NCI-H774 (cell line): ENCODE data around the gene ADRM1.

Source experiments
- DNase-seq: peaks from one replicate; lab custom pipeline; 2025; lab: John Stamatoyannopoulos, UW

The ADRM1 gene

DNA sequence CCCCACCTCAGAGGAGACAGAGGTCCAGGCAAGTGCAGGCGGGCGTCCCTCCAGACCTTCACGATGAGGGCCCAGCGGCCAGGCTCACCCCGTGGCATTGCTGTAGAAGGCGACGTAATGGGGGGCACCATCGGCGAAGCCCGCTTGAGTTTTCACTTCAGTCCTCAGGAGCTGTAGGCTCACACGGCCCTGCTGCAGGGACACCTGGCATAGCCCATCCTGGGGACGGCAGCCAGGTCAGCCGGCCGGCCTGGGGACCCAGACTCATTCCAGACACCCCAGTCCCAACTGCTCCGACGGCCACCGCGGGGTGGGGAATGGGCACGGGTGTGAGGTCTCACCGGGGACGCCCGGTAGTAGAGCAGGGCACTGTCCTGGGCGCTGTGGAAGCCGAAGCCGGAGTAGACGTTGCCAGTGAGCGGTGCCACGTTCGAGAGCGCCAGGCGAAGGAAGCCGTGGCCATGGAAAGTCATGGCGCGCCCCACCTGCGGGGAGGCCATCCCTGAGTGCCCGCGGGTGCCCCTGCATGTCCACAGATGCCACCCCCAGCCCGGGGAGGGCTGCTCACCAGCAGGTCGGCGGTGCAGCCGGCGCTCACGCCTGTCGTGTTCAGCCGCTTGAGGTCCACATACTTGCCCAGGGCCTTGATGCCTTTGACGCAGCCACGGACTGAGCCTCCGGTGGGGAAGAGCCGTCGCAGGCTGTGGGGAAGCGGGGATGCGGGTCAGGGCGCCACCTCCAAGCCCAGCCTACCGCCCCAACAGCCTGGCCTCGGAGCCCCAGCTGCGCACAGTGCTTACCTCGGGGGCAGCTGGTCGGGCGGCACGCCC, 9.2 kb downstream of the ADRM1 start:
- no peak for DNase-seq

DNA sequence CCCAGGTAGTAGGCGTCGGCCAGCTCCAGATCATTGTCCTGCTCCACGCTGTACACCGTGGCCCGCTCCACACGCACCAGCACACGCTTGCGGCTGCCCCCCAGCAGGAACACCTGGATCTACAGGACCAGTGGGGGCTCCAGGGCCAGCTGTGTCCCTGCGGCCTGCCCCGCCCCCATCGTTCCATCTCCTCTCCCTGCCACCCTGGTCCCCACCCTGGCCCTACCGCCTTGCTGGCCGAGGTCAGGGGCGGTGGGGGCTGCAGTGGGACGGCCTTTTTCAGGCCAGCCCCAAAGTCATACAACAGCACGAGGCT, 9.8 kb downstream of the ADRM1 start:
- no peak for DNase-seq

DNA sequence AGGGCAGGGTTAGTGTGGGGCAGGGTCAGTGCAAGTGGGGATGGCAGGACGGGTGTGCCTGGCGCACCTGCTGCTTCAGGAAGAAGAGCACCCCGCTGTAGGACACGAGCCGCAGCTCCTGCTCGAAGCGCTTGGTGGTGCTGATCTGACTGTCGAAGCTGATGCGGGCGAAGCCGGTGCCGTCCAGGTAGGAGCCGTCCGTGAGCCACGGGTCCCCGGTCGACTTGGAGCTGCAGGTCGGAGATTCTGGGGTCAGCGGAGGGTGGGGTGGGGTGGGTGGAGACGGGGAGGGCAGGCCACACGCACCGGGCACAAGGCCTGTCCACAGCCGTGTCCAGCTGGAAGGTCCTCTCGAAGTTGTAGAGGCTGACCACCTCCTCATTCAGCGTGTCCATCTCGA, 10.2 kb downstream of the ADRM1 start:
- DNase-seq: no peak

DNA sequence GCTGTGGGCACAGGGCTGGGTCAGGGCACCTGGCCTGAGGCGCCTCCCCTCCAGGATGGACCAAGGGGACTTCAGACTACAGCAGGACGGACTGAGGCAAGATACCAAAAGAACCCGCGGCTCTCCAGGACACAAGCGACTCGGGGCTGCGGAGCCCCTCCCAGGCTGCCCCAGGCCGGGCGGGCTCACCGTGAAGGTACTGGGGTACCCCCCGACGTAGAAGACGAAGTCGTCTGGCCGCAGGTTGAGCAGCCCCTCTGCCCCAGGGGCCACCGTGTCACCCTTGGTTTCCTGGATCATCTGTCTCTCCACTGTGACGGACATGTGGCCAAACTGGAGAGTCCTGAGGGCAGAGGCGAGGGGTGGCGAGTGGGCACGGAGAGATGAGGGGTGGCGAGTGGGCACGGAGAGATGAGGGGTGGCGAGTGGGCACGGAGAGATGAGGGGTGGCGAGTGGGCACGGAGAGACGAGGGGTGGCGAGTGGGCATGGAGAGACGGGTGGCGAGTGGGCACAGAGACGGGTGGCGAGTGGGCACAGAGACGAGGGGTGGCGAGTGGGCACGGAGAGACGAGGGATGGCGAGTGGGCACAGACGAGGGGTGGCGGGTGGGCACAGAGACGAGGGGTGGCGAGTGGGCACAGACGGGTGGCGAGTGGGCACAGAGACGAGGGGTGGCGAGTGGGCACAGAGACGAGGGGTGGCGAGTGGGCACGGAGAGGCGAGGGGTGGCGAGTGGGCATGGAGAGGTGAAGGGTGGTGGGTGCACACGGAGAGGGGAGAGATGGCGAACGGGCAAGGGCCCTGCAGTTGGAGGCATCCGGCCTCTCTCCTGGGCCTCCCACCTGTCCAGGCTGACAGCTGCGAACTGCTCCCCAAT, 10.9 kb downstream of the ADRM1 start:
- no peak for DNase-seq

DNA sequence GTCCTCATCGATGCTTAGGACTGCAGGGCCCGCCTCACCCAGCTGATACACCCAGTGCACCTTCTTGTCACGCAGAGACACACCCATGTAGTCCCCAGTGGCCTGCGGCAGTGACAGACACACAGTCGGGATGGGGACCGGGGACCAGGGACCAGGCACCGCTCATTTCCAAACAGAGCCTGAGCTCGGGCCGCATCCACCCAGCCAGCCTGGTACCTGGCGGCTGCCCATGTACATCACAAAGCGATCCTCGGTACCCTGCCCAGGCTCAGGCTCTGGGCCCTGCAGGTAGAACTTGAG, 11.5 kb downstream of the ADRM1 start:
- no peak for DNase-seq

DNA sequence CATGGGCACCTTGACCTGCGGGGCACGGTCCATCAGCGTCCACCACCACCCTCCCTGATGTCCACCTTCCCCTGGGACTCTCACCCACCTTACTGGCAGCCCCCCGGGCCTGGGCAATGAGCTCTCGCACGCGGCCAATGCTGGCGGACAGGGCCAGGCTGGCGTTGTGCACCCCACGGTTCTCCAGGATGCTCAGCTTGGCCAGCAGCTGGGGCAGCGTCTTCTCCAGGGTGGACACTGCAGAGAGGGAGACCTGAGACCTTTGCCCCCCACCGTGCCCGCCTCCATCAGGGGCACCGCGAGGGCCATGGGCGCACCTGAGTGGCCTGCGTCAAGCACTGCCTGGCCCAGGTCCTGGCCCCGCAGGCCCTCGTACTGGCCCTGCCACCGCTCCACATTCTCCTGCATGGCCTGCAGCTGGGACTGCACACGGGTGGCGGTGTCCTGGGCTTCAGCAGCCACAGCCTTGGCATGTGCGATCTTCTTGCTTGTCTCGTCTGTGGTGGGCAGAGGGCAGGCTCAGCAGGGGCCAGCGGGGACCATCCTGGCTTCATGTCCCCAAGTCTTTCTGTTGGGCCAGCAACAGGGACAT, 12.0 kb downstream of the ADRM1 start:
- DNase-seq: no peak

DNA sequence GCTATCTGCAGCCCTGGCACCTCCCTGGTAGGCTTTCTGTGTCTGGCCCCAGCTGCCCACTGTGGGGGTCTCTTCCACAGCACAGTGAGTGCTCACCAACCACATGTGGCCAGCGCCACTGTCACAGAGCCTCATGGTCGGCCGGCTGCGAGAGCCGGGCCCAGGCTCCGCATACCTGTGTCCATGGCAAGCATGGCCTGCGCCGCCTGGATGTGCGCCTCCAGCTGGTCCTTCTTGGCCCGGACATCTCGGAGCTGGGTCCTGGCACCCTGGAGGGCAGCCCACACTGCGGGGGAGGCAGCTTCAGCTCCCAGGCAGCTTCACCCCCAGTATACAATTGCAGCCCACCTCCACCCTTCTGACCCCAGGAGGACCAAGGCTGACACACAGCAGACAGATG, 13.0 kb downstream of the ADRM1 start:
- no peak for DNase-seq

DNA sequence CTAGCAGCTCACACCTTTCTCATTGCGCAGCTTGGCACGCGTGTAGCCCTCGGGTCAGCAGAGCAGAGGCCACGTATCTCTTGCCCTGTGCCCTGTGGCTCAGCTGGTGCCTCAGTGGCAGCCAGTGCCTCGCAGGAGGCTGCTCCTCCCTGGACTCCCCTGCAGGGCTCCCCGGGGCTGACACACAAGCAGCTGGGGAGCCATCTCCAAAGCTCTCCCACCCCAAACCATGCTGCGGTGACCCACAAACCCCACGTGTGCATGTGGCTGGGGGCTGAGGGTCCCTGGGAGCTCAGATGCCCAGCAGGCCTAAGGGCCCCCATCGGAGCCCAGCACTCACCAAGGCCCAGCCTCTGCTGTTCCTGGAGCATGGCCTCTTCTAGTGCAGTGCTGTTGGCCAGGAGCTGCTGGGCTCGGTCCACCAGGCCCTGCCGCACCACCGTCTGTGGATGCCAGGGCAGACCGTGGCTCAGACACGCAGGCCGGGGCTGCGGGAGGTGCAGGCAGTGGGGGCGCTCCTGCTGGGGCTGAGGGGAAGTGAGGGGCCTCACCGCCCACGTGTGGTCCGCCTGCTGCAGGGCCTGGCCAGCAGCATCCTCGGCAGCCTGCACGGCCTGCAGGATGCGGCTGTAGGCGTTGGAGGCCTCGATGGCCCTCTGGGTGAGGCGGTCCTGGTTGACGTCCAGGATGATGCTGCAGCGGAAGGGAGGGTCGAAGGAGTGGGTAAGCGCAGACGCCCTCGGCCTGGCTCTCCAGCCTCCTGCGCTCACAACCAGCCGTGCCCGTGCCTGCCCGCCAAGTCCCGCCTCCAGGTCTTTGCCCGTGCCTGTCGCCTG, 13.8 kb downstream of the ADRM1 start:
- no peak for DNase-seq

DNA sequence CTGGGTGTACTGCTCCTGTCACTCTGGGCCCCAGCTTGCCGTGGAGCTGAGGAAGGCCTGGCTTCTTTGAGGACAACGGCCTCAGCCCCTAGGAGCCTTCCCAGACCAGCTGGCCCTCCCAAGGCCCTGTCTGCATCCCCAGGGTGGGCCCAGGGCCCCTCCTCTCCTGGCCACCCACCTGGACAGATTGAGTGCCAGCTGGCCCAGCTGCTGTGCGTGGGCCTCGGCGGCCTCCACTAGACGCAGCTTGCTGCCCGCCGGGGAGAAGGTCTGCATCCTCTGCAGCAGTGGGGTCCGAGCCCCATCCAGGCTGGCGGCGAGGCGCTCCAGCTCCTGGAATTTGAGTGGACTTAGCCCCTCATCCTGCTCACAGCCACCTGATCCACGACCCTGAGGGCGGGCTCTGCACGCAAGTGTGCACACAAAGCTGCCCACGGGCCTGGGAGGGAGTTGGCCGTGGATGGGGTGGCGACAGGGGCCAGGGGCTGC, 14.4 kb downstream of the ADRM1 start:
- no peak for DNase-seq

DNA sequence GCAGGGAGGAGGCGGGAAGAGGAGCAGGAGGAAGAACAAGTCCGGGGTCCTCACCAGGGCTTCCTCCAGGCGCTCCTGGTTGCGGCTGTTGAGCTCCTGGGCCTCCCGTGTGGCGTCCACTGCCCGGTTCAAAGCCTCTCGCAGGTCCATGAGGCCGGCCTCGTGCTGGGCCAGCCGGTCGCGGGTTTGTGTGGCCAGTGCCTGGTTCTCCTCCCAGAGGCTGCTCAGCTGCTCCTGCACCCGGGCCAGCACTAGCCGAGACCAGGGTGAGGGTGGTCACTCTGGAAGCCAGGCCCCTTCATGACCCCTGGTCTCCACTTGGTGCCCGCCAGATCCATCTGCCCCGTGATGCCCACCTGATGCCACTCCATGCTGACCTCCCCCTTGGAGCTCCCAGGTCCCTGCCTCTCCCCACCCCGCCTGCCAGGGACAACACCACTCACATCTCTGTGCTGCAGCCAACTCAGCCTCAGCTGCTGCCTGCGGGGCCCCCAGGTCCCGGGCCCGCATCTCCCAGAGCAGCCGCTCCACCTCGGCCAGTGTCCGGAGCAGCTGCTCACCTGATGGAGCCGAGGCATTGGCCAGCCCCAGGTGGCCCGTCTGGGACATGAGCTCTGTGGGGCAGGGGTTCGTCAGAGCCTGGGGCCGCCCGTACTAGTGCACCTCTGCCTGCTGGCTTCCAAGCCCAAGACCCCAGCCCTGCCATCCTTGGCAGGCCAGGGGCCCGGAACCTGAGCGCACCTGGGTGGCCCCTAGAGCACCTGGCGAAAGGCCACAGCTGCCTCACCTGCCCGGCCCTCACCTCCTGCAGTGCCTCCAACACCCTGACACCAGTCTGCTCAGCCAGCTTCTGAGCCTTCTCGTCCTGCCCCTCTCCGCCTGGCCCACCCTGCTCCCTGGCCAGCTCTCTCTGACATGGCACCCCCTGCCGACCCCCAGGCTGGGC, 15.9 kb downstream of the ADRM1 start:
- DNase-seq: no peak

DNA sequence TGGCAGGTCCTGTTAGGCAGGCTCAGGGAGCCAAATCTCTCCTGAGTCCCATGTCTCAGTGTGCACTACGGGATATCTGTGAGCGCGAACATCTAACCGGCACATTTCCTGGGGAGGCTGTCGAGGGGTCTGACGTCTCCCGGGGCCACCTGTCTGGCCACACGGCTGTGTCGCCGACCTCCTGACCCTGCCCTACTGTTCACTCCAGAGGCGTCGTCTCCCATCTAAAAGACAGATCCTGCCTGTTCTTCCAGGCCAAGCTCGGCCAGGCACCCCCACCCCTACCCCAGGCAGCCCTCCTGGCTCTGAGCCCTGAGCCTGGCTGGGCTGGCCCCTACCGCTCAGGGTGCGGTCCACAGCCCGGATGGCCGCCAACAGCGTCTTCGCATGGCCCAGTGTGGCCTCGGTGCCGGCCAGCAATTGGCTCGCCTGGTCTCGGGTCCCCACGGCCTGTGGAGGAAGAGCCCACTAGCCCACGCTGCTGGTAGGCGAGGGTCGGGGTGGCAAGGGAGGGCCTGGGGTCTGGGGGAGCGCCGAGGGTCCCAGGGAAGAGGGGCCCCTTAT, 16.6 kb downstream of the ADRM1 start:
- no peak for DNase-seq

DNA sequence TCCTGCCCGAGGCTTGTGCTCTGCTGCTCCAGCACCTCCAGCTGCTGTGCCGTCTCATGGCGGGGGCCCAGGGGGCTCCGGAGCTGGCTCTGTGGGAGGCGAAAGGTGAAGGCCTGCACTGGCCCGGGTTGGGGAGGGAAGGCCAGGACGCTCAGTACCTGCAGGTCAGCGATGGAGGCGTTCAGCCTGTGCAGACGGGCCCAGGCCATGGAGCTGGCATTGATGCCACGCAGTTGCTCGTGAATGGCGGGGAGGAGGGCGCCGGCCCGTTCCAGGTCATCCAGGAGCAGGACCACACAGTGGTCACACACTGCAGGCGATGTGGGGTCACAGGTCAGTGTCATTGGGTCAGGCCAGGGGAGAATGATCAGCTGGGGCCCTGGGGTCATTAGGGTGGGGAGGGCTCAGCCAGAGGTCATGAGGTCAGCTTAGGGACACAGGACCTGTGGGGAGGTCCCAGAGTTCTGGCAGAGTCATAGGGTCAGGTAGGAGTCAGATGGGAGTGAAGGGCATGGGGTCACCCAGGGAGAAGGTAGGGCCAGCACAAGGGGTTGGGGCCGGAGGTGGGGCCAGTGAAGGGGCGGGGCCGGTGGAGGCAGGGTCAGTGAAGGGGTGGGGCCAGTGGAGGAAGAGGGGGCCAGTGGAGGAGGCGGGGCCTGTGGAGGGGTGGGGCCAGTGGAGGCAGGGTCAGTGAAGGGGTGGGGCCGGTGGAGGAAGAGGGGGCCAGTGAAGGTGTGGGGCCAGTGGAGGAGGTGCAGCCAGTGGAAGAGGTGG, 18.0 kb downstream of the ADRM1 start:
- DNase-seq: no peak

DNA sequence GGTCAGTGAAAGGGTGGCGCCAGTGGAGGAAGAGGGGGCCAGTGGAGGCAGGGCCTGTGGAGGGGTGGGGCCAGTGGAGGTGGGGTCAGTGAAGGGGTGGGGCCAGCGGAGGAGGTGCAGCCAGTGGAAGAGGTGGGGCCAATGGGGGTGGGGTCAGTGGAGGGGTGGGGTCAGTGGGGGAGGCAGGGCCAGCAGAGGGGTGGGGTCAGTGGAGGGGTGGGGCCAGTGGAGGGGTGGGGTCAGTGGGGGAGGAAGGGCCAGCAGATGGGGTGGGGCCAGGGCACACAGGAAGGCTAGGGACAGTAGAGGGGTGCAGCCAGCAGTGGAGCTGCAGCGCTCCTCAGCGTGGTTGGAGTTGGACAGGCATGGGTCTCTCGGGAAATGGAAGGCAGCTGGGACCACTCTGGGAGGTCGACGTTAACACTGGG, 18.7 kb downstream of the ADRM1 start:
- DNase-seq: no peak

DNA sequence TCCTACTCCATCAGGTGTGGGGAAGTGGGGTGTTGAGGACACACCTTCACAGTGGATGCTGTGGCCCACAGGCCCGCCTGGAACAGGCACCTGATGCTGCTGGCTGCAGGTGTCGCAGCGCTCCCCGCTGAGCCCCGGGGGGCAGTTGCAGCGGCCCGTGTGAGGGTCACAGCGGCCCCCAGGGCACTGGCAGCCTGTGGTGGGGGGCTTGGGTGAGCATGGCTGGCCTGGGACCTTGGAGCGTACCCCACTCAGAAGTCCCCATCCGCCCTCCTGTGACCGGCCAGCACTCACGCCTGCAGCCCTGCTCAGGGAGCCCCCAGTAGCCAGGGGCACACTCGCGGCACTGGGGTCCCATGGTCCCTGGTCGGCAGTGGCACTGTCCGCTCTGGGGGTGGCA, 19.2 kb downstream of the ADRM1 start:
- DNase-seq: no peak

DNA sequence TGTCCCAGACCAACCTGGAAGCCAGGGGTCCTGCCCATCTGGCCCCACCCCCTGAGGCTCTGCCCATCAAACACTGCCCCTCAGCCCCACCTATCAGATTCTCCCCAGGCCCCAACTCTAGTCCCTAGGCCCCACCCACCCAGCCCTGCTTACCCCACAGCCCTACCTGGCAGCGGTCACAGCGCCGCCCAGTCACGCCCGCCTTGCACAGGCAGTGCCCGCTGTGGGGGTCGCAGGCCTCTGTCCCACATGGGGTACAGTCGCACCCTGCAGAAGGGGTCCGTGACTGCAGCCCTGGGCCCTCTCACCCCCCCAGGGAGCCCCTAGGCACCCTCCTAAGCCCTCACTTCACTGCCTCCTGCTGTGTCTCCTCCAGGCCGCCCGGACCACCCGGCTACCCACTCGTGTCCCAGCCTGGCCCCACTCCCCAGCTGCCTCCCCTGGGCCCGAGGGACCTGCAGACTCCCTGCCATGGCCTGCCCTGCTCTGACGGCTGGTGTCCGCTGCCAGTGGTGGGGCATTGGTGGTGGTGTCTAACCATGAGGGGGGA, 19.8 kb downstream of the ADRM1 start:
- DNase-seq: no peak

DNA sequence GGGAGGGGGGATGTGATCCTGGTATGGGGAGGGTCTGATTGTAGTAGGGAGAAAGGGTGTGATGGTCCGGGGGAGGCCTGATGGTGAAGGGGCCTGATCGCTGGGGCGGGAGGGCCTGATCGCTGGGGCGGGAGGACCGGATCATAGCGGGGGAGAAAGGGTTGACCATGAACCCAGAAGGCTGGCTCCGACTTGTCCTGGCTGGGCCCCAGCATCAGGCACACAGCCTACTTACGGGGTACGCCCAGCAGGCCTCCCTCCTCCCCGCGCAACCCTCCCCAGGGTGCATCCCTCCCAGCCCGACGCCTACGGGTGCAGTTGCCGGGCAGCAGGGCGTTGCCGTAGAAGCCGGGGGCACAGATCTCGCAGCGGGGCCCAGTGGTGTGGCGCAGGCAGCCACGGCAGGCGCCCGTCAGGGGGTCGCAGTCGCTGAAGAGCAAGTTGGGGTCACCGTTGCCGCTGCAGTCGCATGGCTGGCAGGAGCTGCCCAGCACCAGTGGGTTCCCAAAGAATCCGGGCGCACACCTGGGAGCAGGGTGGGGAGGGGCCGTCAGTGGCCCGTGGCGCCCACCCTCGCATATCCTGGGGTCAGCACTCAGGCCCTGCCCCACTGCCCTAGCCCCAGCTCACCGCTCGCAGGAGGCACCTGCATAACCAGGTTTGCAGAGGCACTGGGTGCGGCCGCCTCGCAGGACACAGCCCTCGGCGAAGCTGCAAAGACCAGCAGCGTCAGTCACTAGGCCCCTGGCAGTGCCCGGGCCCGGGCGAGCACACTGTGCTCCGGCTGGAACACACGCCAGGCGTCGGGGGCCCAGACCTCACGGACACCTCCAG, 20.6 kb downstream of the ADRM1 start:
- no peak for DNase-seq

DNA sequence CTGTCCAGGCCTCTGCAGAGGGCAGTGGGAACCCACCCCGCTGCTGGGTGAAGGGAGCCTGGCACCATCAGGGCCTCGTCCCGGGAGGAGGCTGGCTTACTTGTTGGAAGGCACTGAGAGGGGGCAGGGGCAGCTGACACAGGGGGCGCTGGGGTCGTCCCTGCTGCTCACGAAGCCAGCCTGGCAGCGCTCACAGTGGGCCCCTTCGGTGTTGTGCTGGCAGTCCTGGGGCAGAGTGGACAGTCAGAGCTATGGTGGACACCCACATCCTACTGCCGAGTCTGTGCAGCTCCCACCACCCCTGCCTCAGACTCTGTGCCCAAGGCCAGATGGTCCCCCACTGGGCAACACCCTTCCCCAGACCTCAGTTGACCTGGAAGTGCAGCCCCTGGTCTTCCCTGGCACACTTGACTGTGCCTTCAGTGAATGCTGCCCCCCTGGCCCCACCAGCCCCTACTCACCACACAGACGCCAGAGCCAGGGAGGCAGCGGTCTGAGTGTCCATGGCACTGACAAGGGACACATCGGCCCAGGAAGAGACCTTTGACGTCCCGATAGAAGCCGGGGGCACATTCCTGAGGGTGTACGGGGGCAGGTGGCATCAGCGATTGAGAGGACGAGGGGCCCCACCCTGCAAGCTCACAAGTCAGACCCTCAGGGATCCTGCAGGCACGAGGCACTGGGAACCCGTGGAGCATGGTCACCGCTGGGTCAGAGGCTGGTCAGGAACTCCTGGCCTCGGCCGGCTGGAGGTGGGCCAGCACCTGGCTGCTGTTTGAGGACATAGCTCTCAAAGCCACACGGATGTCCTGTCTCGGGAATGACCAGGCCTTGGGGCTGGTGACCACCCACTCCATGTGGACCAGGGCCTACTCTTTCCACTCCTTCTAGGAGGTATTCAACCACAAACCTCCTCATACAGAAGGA, 21.4 kb downstream of the ADRM1 start:
- DNase-seq: no peak
